ENCODE measurements around the gene COA1. TPM values are rescaled to one million over a fixed set of nuclear protein-coding genes. Genes with fewer than 3 reads are reported as not detected.
"Not testable (repeated sequence)": the region's sequence is repeated elsewhere in the genome, so short reads cannot be mapped to it uniquely, and the experiment has no call there.

The COA1 gene
- total RNA-seq, 2 experiments from 2014 or later: 56.0 to 57.3 TPM

DNA sequence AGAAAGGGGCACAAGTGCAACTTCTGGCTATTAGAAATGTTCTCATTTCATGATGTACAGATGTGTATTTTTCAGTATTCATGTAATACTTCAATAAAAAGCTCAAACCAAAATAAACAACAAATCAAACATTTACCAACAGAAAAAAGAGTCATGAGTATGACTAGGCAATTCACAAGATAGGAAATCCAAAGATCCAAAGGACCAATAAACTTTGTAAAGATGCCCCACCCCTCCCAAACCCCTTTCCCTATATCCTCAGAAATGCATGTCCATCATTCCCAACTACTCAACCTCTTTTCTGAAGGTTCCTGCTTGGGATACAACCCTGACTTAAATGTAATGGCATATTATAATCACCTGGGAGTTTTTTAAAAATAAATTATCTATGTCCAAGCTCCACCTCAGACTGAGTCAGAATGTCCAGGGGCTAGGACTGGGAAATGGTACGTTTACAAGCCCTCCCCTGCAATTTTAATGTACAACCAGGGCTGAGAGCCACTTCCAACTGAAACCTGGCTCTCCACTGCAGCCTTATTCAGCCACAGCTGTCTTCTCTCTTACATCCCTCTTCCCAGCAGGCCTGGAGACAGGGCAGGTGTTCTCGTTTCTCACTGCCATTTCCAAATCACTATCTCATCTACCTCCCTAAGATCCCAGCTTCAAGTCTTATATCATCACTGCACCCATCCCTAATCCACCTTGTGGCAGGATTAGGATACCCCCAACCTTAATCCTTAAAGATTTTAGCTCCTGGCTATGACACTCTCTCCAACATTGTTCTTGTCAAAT is 36.5 kb downstream of the COA1 start:
- H3K27ac Mint-ChIP-seq: no peak overlapping the region
- H3K27me3 Mint-ChIP-seq: no peaks in the 10 kb centered on the region
- no peak for DNase-seq
- peaks cover 10% of the 10 kb centered on the region for H3K36me3 Mint-ChIP-seq (ENCODE audit: low read depth)
- peaks cover 6% of the 10 kb centered on the region for H3K9me3 Mint-ChIP-seq
- no peak overlapping the region for H3K4me3 Mint-ChIP-seq
- POLR2A ChIA-PET: interaction anchor here (0.8 to 1.4 kb wide), 2 partner anchors 43 to 110 kb away, joined by 4 to 5 read pairs; partner anchors contain the start of gene STK17A
- peaks cover 2% of the 10 kb centered on the region for H3K4me1 Mint-ChIP-seq
- CTCF ChIA-PET: interaction anchor here (4.4 kb wide), 1 partner anchor 110 kb away, joined by 24 read pairs; the partner anchor contains the start of gene STK17A

DNA sequence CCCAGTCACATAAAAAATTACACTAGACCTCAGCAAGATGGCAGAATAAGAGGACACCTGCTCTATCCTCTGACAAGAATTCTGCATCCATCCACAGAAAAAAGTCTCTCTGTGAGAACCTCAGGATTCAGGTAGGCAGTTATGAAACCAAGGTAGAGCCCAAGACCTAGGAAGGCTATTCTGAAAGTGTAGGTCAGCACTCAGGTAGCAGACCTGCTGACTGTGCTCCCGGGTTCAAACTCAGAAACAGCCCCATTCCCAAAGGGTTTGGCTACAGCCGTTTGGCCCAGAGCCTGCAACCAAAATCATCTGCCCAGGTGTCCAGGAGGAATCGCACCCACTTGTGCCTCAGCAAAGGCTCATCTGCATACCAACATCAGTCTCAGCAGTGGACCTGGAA is 37.7 kb downstream of the COA1 start:
- Mint-ChIP-seq H3K9me3 (peaks cover 11% of the 10 kb centered on the region), H3K27me3 (no peaks in the 10 kb centered on the region), H3K36me3 (ENCODE audit: low read depth) (peaks cover 16% of the 10 kb centered on the region), H3K4me3 (no peak overlapping the region), H3K4me1 (peaks cover 2% of the 10 kb centered on the region), H3K27ac (no peak overlapping the region)
- POLR2A ChIA-PET: interaction anchor here (0.7 kb wide), 1 partner anchor 109 kb away, joined by 3 read pairs; the partner anchor contains the start of gene STK17A
- CTCF ChIA-PET: interaction anchor here (4.4 kb wide), 1 partner anchor 109 kb away, joined by 24 read pairs; the partner anchor contains the start of gene STK17A
- no peak for DNase-seq

- Mint-ChIP-seq H3K9me3 (peaks cover 11% of the 10 kb centered on the region), H3K4me3 (no peak overlapping the region), H3K27ac (no peak overlapping the region), H3K36me3 (ENCODE audit: low read depth) (peaks cover 22% of the 10 kb centered on the region), H3K4me1 (peaks cover 2% of the 10 kb centered on the region), H3K27me3 (no peaks in the 10 kb centered on the region)
- no peak for DNase-seq
- ChIA-PET CTCF (interaction anchor here (1.6 to 2.6 kb wide), 2 partner anchors 107 to 108 kb away, joined by 3 to 14 read pairs; partner anchors contain the start of gene STK17A), POLR2A (interaction anchor here (1.8 kb wide), 1 partner anchor 42 kb away, joined by 4 read pairs; no protein-coding TSS in a partner anchor)
Observed at GRCh38 chr7:43689115-43689514, 40.2 kb downstream of the COA1 start.

DNA sequence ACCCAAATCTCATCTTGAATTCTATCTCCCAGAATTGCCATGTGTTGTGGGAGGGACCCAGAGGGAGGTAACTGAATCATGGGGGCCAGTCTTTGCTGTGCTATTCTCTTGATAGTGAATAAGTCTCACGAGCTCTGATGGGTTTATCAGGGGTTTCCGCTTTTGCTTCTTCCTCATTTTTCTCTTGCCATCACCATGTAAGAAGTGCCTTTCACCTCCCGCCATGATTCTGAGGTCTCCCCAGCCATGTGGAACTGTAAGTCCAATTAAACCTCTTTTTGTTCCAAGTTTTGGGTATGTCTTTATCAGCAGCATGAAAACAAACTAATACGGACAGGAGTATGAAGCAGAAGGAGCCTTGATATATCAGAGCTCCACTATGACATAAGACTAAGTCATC is 41.5 kb downstream of the COA1 start:
- POLR2A ChIA-PET: interaction anchor here (1.1 to 1.8 kb wide), 2 partner anchors 12 to 41 kb away, joined by 4 read pairs; no protein-coding TSS in a partner anchor
- H3K4me3 Mint-ChIP-seq, H3K27me3 Mint-ChIP-seq, DNase-seq, H3K4me1 Mint-ChIP-seq, H3K27ac Mint-ChIP-seq: not testable (repeated sequence)
- Mint-ChIP-seq H3K36me3 (ENCODE audit: low read depth) (peaks cover 28% of the 10 kb centered on the region), H3K9me3 (peaks cover 15% of the 10 kb centered on the region)
- CTCF ChIA-PET: interaction anchor here (1.6 to 2.6 kb wide), 4 partner anchors 12 to 107 kb away, joined by 3 to 17 read pairs (median 14); partner anchors contain the start of gene STK17A

DNA sequence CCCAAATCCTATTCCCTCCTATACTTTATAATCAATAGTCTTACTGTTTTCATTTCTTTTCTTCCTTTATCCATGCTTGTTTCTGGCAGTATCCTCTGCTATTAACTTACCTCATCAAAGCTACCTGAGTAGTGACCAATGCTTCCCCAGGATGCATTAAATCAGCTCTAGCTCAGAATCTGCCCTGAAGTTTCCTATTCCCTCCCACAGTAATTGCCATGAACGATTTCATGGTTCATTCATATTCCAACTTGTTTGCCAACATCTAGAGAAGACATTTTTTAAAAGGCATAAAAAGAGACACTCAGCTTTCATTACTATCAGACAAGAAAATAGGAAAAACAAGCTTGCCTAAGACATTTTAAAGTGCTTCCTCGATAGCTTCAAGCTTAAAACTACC is 42.3 kb downstream of the COA1 start:
- DNase-seq: no peak
- Mint-ChIP-seq H3K36me3 (ENCODE audit: low read depth) (peaks cover 28% of the 10 kb centered on the region), H3K27me3 (no peaks in the 10 kb centered on the region), H3K4me1 (peaks cover 7% of the 10 kb centered on the region), H3K9me3 (peaks cover 15% of the 10 kb centered on the region), H3K27ac (no peak overlapping the region), H3K4me3 (no peak overlapping the region)
- POLR2A ChIA-PET: interaction anchor here (1.1 kb wide), 1 partner anchor 13 kb away, joined by 4 read pairs; no protein-coding TSS in a partner anchor
- CTCF ChIA-PET: interaction anchor here (1.7 to 2.5 kb wide), 2 partner anchors 13 to 104 kb away, joined by 14 to 17 read pairs; partner anchors contain the start of gene STK17A

GRCh38 chr7:43680736-43681135 is 48.6 kb downstream of the COA1 start:
- ChIA-PET POLR2A (no interaction called here), CTCF (interaction anchor here (1.0 to 2.1 kb wide), 2 partner anchors 10 to 98 kb away, joined by 3 to 4 read pairs; partner anchors contain the start of gene STK17A)
- no peak for DNase-seq
- H3K4me1 Mint-ChIP-seq: peaks cover 29% of the 10 kb centered on the region
- H3K36me3 Mint-ChIP-seq (ENCODE audit: low read depth): peaks cover 27% of the 10 kb centered on the region
- H3K9me3 Mint-ChIP-seq: peaks cover 8% of the 10 kb centered on the region
- H3K4me3 Mint-ChIP-seq: no peak overlapping the region
- H3K27ac Mint-ChIP-seq: no peak overlapping the region
- no peaks in the 10 kb centered on the region for H3K27me3 Mint-ChIP-seq

DNA sequence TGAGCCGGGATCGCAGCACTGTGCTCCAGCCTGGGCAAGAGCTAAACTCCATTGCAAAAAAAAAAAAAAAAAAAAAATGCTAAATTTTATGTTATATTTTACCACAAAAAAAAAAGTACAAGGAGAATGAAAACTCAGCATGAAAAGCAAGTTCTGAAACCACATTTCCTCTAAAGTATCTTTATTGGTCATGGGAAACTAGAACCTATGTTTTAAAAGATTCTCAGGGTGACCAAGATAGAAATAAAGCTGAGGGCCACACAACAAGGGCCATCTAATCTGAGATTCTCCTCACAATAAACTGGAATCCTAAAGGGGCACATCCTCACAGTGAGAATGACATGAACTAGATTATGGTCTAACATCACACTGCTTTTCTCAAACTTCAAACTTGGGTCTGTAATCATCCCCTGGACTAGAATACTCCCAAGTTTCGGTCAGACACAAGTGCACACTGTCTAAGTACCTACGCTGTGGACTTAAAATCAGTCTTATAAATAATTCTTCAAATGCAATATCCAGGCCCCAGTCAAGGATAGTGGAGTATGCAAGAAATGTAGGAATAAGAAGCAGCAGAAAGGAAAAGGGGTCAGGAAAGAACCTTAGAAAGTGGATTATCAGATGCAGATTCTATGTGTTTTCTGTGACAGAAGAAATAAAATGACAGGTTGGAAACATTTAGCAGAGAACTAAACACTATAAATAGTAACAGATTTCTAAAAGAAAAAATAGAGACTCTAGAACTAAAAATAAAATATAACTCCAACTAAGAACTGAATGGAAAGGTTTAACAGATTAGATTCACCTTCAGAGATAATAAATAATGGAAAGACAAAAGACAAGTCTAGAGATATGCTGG is 49.9 kb downstream of the COA1 start:
- no peak for DNase-seq
- ChIA-PET CTCF (interaction anchor here (0.7 to 2.1 kb wide), 4 partner anchors 9 to 159 kb away, joined by 3 to 16 read pairs (median 4); partner anchors contain the start of gene STK17A), POLR2A (interaction anchor here (1.0 to 1.3 kb wide), 4 partner anchors 31 to 96 kb away, joined by 3 to 5 read pairs (median 4); partner anchors contain the start of gene STK17A)
- H3K36me3 Mint-ChIP-seq (ENCODE audit: low read depth): peaks cover 29% of the 10 kb centered on the region
- H3K4me3 Mint-ChIP-seq: no peak overlapping the region
- H3K4me1 Mint-ChIP-seq: peaks cover 37% of the 10 kb centered on the region
- no peaks in the 10 kb centered on the region for H3K27me3 Mint-ChIP-seq
- peaks cover 14% of the 10 kb centered on the region for H3K9me3 Mint-ChIP-seq
- no peak overlapping the region for H3K27ac Mint-ChIP-seq

DNA sequence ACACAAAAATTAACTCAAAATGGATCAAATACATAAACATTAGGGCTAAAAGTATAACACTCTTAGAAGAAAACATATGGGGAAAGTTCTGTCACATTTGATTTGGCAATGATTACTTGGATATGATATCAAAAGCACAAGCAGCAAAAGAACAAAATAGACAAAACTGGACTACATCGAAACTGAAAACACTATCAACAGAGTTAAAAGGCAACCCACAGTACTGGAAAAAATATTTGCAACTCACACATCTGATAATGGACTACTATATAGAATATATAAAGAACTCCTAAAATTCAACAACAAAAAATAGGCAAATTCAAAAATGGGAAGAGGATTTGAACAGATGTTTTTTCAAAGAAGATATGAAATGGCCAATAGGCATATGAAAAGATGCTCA is 51.0 kb downstream of the COA1 start:
- H3K27me3 Mint-ChIP-seq: no peaks in the 10 kb centered on the region
- peaks cover 33% of the 10 kb centered on the region for H3K36me3 Mint-ChIP-seq (ENCODE audit: low read depth)
- H3K27ac Mint-ChIP-seq: peak overlapping the region; percentile 52
- H3K4me1 Mint-ChIP-seq: peaks cover 42% of the 10 kb centered on the region
- DNase-seq: no peak
- CTCF ChIA-PET: no interaction called here
- POLR2A ChIA-PET: interaction anchor here (1.3 kb wide), 1 partner anchor 29 kb away, joined by 3 read pairs; no protein-coding TSS in a partner anchor
- no peak overlapping the region for H3K4me3 Mint-ChIP-seq
- H3K9me3 Mint-ChIP-seq: peaks cover 16% of the 10 kb centered on the region

- peaks cover 34% of the 10 kb centered on the region for H3K36me3 Mint-ChIP-seq (ENCODE audit: low read depth)
- peaks cover 42% of the 10 kb centered on the region for H3K4me1 Mint-ChIP-seq
- no peak overlapping the region for H3K27ac Mint-ChIP-seq
- POLR2A ChIA-PET: interaction anchor here (1.3 kb wide), 1 partner anchor 29 kb away, joined by 3 read pairs; no protein-coding TSS in a partner anchor
- CTCF ChIA-PET: no interaction called here
- DNase-seq: no peak
- no peaks in the 10 kb centered on the region for H3K27me3 Mint-ChIP-seq
- no peak overlapping the region for H3K4me3 Mint-ChIP-seq
- peaks cover 20% of the 10 kb centered on the region for H3K9me3 Mint-ChIP-seq
Observed at GRCh38 chr7:43677864-43678263, 51.5 kb downstream of the COA1 start.

DNA sequence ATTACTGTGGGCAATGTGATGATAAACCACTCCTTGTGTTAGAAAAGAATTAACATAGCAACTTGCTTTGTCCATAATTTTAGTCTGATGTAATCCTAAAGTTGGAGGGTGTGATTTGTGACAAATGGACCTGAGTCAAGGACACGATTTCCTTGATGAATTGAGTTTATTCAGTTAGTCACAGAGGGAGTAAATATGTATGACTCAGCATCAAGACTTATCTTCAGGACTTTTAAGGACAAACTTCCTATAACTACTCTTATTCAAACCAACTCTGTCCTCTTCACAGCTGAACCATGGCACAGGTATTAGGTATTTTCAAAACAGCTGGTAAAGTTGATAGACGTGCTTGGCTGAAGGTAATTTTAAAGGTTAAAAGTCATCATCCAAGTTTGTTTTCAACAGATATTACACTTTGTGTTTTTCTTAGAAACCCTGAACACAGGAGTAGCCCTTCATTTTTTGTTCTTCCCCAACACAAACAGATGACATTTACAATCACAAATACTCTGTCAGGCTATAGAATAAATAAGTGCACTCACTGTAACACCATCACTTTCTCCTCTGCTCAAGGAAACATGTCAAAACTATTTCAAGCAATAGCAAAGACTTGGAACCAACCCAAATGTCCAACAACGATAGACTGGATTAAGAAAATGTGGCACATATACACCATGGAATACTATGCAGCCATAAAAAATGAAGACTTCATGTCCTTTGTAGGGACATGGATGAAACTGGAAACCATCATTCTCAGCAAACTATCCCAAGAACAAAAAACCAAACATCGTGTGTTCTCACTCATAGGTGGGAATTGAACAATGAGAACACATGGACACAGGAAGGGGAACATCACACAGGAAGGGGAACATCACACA is 54.5 kb downstream of the COA1 start:
- H3K36me3 Mint-ChIP-seq (ENCODE audit: low read depth): peaks cover 55% of the 10 kb centered on the region
- ChIA-PET POLR2A (interaction anchor here (0.6 to 1.5 kb wide), 2 partner anchors 25 to 92 kb away, joined by 3 to 5 read pairs; partner anchors contain the start of gene STK17A), CTCF (interaction anchor here (1.4 kb wide), 1 partner anchor 92 kb away, joined by 5 read pairs; the partner anchor contains the start of gene STK17A)
- H3K27me3 Mint-ChIP-seq: no peaks in the 10 kb centered on the region
- DNase-seq: no peak
- no peak overlapping the region for H3K4me3 Mint-ChIP-seq
- no peak overlapping the region for H3K27ac Mint-ChIP-seq
- H3K4me1 Mint-ChIP-seq: peaks cover 62% of the 10 kb centered on the region
- peaks cover 32% of the 10 kb centered on the region for H3K9me3 Mint-ChIP-seq

DNA sequence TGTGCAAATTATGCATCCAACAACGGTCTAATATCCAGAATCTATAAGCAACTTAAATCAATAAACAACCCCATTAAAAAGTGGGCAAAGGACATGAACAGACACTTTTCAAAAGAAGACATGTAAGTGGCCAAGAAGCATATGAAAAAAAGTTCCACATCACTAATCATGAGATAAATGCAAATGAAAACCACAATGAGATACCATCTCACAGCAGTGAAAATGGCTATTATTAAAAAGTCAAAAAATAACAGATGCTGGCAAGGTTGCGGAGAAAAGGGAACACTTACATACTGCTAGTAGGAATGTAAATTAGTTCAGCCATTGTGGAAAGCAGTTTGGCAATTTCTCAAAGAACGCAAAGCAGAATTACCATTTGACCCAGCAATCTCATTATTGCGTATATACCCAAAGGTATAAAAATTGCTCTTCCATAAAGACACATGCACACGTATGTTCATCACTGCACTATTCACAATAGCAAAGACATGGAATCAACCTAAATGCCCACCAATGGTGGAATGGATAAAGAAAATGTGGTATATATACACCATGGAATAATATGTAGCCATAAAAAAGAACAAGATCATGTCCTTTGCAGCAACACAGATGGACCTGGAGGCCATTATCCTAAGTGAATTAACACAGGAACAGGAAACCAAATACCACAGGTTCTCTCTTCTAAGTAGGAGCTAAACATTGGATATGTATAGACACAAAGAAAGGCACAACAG is 55.9 kb downstream of the COA1 start:
- peaks cover 61% of the 10 kb centered on the region for H3K4me1 Mint-ChIP-seq
- peaks cover 59% of the 10 kb centered on the region for H3K36me3 Mint-ChIP-seq (ENCODE audit: low read depth)
- H3K27ac Mint-ChIP-seq, DNase-seq, H3K27me3 Mint-ChIP-seq, H3K4me3 Mint-ChIP-seq: not testable (repeated sequence)
- ChIA-PET CTCF (interaction anchor here (1.4 kb wide), 1 partner anchor 91 kb away, joined by 5 read pairs; the partner anchor contains the start of gene STK17A), POLR2A (interaction anchor here (1.2 to 1.5 kb wide), 2 partner anchors 21 to 91 kb away, joined by 5 read pairs; partner anchors contain the start of gene STK17A)
- H3K9me3 Mint-ChIP-seq: peaks cover 32% of the 10 kb centered on the region

All from activated CD4-positive, alpha-beta memory T cell treated with anti-CD3 and anti-CD28 coated beads, Interleukin-2, amount 10 ng/mL, durations not matched to agents 7 days and 5 days (primary cell).